Thyroid gland (tissue), 4 donors: ENCODE measurements around the gene RPL14.

ENCODE experiments used
- CTCF ChIP-seq, 6 experiments: fragments of 200-600 bp in 3 of 6; fragments of 450-650 bp in 3 of 6; sonication (generic) in 3 of 6; IDR thresholded peaks; one replicate each; pipeline ENCODE4 v1.5.1; 2016 to 2019; ENCODE audit warnings: antibody characterized with exemption in 6 of 6, mild to moderate bottlenecking in 2 of 6, inconsistent platforms in 1 of 6, moderate library complexity in 1 of 6
- POLR2A ChIP-seq, 2 donors: fragments of 450-650 bp; IDR thresholded peaks; one replicate each; pipeline ENCODE4 v1.6.1; 2017; ENCODE audit warnings: antibody characterized with exemption in 2 of 2, mild to moderate bottlenecking in 2 of 2, moderate library complexity in 1 of 2

GRCh38 chr3:40407611-40408010 lies 49.5 kb upstream of the RPL14 start:
- TF ChIP-seq CTCF (IDR thresholded peaks at IDR 0.05), result no peak
- no peak for TF ChIP-seq POLR2A (IDR thresholded peaks at IDR 0.05)
